MM.1S (cell line): ENCODE data around the gene POPDC3.

ENCODE experiments used
- CTCF ChIP-seq: fragments of 300-600 bp; sonication (generic); IDR thresholded peaks from 2 replicates; pipeline ENCODE4 v1.5.1; 2016; ENCODE audit warnings: antibody characterized with exemption, low read length, mixed read lengths
- EZH2 ChIP-seq: fragments of 300-600 bp; sonication (generic); optimal IDR thresholded peaks from 2 replicates; pipeline ENCODE3; 2017; ENCODE audit warnings: low read depth, mild to moderate bottlenecking, antibody characterized with exemption, low read length, mixed read lengths

DNA sequence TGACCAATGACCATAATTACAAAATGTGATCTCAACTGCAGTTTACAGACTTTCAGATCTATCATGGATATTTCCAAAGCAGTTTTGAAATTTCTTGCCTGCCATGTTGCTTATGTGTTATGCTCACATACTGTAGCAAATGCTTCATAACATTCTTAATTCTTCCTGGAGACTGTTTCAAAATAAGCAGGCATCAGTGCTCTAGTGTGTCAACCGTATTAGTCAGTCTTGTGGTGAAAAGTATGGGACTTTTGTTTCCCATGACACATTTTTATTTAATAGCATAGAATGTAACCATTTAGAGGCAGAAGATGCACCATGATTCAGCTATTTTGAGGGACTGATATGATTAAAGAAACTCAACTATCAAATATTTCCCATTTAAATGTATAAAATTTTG, 1.7 kb downstream of the POPDC3 start:
- TF ChIP-seq CTCF (no peak), EZH2 (no peak)
